HG02763 (cell line): ENCODE measurements around the gene DMKN.
"Not testable (repeated sequence)": the region's sequence is repeated elsewhere in the genome, so short reads cannot be mapped to it uniquely, and the experiment has no call there.

ENCODE experiments used
- ATAC-seq: cut with Tn5 transposase; IDR thresholded peaks from one replicate; pipeline ENCODE4 v1.9.1; 2021; ENCODE audit warnings: mild to moderate bottlenecking, moderate library complexity; ENCODE audit not compliant: unreplicated experiment

The DMKN gene

GRCh38 chr19:35501684-35502083 is 11.8 kb downstream of the DMKN start:
- no peak for ATAC-seq

GRCh38 chr19:35500611-35501010 is 12.8 kb downstream of the DMKN start:
- ATAC-seq = no peak

DNA sequence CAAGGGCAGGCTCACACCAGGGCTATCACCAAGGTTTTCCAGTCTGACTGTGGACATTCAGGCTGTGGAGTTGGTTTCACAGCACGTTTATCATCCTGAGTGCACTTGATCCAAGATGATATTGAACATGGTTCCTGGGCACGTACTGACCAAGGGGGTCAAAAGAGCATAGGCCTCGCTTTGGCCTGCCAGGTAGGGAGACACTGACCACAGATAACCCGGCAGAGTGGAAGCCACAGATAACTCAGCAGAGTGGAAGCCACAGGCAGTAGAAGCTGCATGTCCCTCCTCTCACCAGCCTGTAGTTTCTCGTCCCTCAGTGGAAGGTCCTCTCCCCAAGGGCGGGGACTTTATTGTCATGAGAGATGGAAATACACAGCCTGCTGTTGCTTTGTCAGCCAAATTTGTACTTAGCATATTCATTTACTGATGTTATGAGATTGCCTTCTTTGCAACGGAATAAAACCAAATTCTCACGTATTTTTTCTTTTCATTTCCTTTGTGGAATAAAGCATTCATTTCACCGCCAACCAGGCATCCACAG is 14.4 kb downstream of the DMKN start:
- no peak for ATAC-seq

DNA sequence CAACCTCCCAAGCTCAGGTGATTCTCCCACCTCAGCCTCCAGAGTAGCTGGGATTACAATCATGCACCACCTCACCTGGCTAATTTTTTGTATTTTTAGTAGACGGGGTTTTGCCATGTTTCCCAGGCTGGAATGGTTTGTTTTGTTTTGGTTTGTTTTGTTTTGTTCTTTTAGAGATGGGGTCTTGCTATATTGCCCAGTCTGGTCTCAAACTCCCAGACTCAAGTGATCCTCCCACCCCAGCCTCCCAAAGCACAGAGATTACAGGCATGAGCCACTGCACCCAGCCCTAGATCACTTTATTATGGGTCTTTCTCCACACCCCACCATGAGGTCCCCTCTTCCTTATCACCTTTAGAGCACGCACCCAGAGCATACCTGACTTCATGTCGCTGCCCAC is 15.2 kb downstream of the DMKN start:
- ATAC-seq = no peak

DNA sequence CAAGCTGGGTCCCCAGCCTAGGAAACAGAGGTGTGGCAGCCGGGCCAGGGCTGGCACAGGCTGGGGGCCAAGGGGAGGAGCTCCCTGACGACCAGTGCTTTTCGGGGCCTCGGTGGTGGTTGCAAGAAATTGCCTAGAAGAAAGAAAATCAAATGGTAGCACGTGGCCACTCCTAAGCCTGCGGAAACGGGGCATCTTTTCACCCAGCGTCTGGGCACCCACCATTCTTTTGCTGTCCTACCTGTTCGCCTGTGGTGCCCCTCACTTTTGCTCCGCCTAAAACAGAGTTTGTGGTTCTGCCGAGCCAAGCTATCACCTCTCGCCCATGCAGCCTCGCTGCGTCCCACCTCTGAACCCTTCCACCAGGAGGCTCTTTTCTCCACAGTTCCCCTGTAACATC is 16.0 kb downstream of the DMKN start:
- no peak for ATAC-seq

- no peak for ATAC-seq
Observed at GRCh38 chr19:35495107-35496064, 18.1 kb downstream of the DMKN start.

DNA sequence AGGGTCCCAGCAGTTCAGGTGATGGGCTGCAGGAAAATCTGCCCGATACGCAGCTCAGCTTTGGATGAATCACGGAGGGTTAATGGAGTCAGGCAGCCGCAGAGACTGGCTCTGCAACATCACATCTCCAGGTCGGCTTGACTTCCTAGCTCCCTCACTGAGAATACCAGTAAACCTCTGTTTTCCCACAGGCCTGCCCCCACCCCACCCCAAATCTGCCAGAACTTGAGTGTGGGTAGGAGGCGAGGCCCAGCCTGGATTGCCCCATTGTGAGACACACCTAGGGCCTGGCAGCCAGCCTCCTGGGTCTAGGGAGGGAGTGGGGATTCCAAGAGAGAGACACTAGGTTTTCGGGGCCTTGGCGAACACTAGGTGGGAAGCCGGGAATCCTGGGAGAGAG is 19.5 kb downstream of the DMKN start:
- ATAC-seq = no peak

GRCh38 chr19:35491836-35492360 is 21.6 kb downstream of the DMKN start:
- ATAC-seq = no peak

DNA sequence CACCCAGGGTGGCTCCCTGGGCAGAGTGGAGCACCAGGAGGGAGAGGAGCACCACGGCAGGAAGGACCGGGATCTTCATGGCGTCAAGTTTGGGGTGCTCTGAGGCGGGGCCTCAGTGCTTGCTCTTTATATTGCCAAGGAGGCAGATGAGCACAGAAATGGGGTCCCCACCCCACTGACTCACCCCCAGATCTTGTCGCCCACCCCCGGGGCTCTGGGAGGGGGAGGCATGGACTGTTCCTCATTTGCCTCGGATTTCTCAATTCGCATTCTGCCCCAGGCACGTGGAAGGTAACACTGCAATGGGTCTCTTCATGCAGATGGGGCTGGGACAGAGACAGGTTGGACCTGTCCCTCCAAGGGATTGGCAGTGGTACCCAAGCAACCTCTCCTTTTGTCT is 23.1 kb downstream of the DMKN start, which contains the start of gene KRTDAP:
KRTDAP (minus strand) TSS at position 101 of the 400 bp plus-strand sequence; CDS start at position 79, 22 bp downstream.
- no peak for ATAC-seq

DNA sequence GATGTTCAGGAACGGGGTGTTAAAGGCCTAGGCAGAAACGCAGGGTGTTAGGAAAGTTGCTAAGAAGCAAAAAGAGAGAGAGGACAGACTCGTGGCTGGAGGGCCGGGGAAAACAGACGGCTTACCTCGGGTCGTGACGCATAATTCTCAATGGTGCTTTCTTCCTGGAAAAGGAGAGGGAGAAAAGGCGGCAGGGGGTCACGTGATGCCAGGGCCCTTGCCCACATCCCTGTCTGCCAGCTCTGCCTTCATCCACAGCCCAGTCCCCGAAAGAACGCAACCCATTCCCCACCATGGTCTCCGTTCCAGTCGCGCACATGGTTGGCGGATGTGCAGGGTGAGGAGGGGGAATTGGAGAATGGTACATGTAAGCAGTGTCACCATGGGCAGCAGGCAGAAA is 24.8 kb downstream of the DMKN start:
- ATAC-seq = no peak

DNA sequence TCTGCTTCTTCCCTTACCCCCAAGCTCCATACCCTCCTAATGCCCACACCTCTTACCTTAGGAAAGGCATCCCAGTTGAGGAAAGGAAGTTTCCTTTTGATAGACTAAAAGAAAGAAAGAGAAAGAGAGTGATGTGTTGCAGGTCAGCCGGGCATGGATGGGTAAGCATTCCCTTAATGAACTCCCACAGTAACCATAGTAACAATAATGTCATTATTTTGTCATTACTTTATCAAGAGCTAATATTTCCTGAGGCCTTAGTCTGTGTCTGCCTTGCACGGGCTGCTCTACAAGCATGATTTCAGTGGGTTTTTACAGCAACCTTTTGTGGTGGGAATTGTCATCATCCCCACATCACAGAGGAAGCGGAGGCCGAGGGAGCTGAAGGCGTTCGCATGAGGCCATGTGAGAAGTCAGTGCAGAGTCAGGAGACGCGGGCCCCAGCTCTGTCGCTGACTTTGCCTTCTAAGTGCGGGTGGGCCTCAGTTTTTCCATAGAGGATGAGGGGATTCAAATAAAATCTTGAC is 25.7 kb downstream of the DMKN start:
- ATAC-seq = no peak

DNA sequence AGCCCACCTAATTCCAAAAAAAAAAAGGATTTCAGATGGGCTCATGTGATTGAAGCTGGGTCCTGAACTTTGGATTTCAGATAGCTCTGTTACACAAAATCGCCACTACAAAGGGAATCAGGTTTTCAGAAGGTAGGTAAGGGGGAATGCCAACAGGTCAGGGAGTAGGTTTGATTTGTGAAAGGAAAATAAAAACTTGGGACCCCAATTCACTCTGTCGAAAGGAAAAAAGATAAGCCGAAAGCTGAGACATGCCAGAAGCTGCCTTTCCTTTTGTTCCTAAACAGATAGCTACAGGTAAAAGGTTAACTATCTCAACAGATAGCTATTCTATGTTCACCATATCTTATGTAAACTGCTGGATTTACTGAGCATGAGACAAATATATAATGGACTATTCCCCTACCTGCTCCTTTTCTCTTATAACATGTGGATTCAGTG is 27.2 kb downstream of the DMKN start:
- no peak for ATAC-seq

- ATAC-seq = no peak
Observed at GRCh38 chr19:35484252-35485036, 29.0 kb downstream of the DMKN start.

- ATAC-seq = no peak
Observed at GRCh38 chr19:35483089-35483488, 30.4 kb downstream of the DMKN start.

DNA sequence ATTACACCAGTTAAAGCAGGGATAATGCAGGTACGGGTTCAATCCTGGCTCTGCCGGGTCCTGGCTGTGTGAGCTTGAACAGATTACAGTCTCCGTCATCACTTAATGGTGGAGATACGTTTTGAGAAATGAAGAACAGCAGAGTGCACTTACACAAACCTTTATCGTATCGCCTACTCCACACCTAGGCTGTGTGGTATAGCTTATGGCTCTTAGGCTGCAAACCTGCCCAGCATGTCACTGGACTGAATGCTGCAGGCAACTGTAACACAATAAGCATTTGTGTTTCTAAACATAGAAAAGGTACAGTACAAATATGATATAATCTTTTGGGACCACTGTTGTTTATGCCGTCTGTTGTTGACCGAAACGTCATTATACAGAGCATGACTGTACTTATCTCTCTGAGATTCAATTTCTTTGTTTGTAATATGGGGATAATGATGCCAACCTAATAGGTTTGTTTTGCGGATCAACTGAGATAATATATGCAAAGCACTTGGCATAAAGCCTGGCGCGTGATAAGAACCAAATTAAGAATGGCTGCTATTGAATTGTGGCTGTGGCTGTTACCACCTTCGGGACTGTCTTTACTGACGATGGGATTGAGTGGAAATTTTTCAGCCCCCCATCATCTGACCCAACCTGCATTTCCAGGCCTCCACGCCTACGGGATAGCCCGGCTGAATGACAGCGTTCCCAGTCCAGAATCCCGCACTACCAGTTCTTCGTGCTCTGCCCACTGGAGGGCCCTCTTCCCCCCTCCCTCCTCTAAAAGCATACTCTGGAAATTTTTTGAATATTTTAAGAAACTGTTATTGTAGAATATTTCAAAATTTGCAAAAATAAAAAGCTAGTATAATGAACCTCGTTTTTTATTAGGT is 34.4 kb downstream of the DMKN start:
- ATAC-seq = no peak

DNA sequence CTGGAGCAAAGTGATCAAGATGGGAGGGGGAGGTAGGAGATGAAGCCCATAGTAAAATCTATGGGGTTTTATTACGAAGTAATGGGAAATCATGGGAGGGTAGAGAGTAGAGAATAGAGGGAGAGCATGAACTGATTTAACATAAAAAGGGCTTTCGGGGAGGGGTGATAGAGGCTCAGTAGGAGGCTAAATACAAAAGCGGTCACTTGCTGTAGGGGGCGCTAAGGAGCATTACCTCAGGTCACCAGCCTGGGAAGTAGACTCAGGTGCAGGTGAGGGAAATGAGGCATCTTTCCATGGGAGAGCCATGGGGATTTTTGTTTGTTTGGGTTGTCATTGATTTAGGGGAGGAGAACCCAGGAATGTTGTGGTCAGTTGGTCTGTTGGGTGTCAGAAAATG is 37.3 kb downstream of the DMKN start:
- no peak for ATAC-seq

GRCh38 chr19:35474594-35474993 is 38.9 kb downstream of the DMKN start:
- ATAC-seq = not testable (repeated sequence)

GRCh38 chr19:35474104-35474503 is 39.3 kb downstream of the DMKN start:
- no peak for ATAC-seq

DNA sequence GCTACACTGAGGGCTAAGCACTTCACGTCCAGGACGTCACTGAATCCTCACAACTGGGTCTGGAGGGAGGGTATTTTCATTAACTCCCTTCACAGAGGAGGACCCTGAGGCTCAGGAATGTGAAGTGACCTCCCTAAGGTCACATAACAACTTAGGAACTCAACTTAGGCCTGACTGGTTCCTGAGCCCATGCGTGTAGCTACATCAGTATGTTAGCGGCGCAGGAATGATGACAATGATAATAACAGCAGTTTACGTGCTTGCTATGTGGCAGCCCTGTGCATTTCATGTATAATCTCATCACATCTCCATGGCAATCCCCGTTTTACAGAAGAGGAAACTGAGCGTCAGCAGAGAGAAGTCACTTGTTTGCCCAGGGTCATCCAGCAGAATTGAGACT is 41.5 kb downstream of the DMKN start:
- no peak for ATAC-seq

GRCh38 chr19:35471075-35471474 is 42.4 kb downstream of the DMKN start:
- ATAC-seq = not testable (repeated sequence)
